Activated CD4-positive, CD25-positive, alpha-beta regulatory T cell treated with anti-CD3 and anti-CD28 coated beads, Interleukin-2, amount 50 U/mL, for 16 hours (primary cell): ENCODE data around the gene VHLL.
A peak's percentile ranks its signal among the peaks of the same experiment; 100 is the strongest.

Experiments
- DNase-seq: peaks from one replicate; pipeline ENCODE4 v3.0.0-alpha.2; 2020; ENCODE audit warnings: low read depth, low spot score

Gene VHLL

GRCh38 chr1:156291226-156292061, 7.7 kb downstream of the VHLL start:
- DNase-seq: no peak

DNA sequence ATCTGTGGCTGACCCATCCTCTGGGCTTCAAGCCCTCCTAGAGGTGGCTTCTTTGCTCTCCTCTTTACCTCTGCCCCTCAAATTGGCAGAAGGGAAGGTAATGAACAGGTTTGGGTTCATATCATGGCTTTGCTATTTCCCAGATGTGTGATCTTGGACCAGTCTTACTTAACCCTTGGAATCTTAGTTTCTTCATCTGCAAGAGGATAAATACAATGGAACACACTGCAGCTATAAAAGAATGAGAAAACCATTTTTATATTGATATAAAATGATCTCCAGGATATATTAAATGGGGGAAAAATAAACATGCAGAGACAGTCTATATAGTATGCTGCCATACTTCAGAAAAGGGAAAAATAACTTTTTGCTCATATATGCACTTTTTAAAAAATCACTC, 9.2 kb downstream of the VHLL start:
- no peak for DNase-seq

GRCh38 chr1:156286061-156286460, 13.0 kb downstream of the VHLL start:
- DNase-seq: no peak

GRCh38 chr1:156285437-156285836, 13.7 kb downstream of the VHLL start:
- no peak for DNase-seq

DNA sequence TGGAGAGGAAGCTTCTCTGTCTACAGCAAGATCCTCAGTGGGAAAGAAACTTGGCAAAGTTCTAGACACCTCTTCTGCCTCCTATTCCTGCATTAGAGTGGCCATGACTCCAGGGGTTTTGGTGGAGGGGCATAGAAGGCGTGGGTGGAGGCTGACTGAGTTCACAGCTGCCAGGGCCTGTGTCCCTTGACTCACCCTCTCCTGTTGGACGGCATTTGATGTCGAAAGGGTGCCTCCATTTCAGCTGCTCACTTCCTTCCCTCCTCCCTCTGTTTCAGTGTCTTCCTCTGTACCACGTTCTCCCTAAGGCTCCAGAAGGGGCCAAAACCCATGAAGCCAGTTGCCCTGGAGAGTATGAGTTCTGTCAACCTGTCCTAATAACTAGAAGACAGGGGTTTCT, 14.3 kb downstream of the VHLL start:
- DNase-seq: no peak

GRCh38 chr1:156284112-156284511, 15.0 kb downstream of the VHLL start, which contains the start of gene TMEM79:
Gene TMEM79 (plus strand): TSS chr1:156284325. CDS start chr1:156285227, 902 bp downstream.
- no peak for DNase-seq

DNA sequence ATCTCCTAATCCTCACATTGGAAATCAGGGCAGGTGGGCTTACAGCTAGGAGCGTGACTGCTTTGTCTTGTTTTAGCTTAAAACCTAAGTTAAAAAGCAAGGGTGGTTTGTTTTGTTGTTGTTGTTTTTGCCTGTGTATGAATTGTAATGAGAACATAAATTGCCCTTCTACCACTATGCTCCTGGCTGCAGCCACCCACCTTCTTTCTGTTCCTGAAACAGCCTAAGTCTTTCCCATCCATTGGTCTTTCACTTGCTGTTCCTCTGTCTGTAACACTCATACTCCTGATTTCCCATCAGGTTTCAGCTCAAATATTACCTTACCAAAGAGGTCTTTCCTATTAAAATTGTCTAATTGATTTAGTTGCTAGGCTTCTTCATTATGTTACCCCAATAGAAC, 15.6 kb downstream of the VHLL start:
- no peak for DNase-seq

DNA sequence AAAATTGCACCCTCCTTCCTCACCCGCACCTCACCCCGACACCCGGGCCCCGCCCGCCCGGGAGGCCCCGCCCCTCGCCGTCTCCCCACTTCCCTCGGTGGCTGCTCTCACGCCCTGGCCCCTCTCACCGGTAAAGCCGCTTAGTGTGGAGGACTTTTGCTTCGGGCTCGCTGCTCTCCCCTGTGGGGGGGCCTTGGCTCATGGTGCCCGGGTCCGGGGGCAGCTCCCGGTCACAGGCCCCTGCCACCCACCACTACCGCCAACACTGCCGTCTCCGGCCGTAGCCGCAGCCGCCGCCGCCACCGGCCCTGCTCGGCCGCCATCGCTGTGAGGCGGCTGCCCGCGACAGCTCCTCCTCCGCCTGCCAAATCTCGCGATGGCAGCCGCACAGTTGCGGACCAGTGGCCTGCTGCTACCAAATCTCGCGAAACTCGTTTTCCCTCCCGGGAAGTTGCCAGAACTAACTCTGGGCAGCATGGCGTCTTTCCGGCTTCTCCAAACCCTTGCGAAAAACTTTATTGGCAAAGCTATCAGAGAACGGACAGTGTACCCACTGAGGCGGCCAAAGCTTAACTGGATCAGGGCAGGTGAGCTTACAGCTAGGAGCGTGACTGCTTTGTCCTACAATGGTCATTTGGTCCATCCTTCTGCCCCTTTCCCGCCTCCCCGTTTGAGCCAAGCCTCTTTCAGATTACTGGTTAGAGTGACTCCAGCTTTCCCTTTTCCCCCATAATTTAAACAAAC, 16.5 kb downstream of the VHLL start, which contains the start of gene SMG5:
Gene SMG5 (minus strand): TSS at position 347 of the 744 bp plus-strand sequence. CDS start 145 bp downstream, at position 202.
- DNase-seq: peak; percentile 88

DNA sequence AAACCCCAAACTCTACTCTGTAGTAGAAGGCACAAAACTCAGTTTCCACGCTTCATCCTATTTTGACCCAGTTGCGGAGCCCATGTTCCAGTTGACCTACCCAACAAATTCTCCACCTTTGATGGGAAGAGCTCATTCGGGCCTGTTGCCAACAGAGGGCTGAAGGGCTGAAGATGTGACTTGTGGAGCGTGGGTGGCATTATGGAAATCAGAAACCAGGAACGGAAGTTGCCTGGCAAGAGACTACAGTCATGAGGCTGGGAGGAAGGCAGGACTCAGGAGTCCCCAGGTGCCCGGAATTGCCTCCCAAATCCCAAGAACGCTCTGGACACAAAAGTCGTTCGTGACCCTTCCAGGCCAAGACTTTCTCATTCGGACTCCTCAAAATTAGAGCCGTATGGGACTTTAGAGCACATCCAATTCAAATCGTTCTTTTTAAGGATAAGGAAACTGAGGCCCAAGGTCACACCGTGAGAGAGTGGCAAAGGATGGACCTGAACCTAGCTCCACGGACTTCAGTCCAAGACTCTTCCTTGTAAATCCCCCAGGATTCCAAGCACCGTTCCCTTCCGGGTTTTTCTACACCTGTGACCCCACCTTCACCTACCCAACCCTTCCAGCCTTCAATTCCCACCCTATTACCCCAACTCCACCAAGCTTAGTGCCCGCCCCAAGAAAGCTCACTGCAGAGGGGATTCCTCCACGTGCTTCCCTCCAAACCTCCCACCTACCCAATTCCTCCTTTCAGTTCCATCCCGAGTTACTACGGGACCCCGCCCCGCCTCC, 17.2 kb downstream of the VHLL start:
- DNase-seq: no peak

GRCh38 chr1:156281281-156281680, 17.8 kb downstream of the VHLL start:
- DNase-seq: no peak

DNA sequence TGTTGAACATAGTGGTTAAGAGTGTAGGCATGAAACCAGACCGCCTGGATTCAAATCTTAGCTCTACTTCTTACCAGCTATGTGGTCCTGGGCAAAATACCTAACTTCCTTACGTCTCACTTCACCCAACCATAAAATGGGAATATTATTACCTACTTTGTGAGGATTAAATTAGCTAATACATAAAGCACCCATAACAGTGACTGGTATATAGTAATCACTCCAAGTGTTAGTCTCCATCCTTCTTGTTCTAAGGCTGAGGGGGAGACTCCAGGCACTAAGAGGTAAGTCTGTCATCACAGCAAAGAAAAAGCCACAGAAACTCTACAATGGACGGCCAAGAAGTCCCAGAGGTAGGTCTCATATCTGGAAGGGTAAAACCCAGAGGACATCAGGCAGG, 19.3 kb downstream of the VHLL start:
- DNase-seq: no peak

DNA sequence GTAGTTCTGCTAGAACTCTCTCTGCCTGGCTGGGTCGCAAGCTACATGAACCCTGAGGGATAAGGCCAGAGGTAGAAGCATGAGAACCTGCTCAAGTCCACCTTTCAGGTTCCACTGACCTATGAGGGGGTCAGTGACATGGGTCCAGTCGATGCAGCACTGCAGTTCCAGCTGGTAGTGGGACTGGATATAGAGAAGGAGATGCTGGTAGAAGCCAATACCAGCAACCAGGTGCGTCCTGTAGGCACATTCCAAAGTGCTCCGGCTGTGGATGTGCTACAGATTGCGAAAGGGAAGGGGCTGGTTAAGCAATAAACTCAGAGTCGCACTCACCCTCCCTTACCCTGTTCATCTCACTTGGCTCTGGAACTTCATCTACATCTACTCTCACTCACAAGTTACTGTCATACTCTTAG, 22.1 kb downstream of the VHLL start:
- no peak for DNase-seq

- DNase-seq: no peak
Measured at GRCh38 chr1:156276532-156276931, 22.6 kb downstream of the VHLL start.

DNA sequence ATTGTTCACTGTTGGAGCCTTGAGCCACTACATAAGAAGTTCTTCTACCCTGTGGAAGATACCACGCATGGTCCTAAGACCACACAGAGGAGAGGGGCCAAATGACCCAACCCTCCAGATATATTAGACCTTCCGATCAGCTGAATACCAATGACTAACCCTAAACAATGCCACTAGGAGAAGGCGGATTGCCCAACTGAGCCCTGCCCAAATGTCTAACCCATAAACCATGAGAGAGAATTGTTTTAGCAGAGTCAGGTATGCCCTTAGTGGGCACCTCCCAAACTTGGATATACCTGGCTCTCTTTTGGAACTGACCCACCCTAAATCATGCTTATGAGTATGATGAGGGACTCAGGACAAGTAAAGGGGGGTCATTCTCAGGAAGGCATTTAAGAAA, 28.8 kb downstream of the VHLL start:
- no peak for DNase-seq

DNA sequence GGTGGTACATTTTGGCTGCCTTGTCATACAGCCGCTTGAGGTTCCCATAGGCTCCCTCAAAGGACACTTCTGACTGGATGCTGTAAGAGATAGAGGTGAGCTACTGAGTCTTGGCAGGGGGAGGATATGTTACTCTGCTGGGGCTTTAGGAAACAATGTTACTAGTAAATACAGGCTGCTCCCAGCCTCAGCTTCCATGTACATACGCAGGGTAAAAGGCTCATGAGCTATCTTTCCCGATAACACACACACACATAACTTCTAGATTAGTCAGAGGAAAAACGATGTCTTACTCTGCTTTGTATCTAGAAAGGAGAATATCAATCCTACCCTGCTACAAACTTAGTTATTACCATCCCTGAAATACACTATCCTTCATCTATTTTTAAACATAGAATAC, 30.8 kb downstream of the VHLL start:
- DNase-seq: no peak

DNA sequence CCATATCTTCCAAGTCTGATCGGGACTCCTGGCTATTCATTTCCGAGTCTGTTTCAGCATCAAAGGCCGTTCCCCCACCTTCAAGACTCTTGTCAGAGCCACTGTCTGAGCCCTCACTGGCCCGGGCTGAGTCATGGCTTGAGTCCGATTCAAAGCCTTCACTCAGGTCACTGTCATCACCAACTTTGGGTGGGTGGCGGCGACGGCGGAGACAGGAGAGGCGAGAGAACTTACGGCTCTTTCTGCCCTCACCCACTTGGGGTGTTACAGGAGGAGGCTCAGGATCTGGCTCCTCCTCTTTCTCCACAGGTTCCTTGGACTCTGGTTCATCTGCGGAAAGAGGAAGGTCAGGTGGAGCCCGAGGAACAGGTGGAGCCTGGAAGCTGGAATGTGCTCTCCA, 33.1 kb downstream of the VHLL start:
- DNase-seq: no peak

DNA sequence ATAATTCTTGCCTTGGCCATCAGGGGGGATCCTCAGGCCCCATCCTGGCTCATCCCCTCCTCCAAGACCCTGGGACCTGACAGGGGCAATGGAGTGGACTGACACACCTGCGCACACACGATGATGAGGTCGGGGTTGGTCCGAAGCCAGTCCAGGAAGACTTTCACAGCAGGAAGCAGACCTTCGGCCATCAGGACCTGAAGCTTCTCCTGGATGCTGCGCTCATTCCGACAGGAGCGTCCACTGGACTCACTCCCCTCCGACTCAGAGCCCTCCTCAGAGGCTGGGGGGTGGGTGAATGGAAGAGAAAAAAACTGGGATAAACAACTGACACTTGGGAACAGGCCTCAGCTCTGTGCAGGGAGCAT, 35.8 kb downstream of the VHLL start:
- DNase-seq: no peak

GRCh38 chr1:156262461-156263287, 36.4 kb downstream of the VHLL start:
- DNase-seq: no peak

GRCh38 chr1:156260896-156261295, 38.2 kb downstream of the VHLL start:
- DNase-seq: no peak

DNA sequence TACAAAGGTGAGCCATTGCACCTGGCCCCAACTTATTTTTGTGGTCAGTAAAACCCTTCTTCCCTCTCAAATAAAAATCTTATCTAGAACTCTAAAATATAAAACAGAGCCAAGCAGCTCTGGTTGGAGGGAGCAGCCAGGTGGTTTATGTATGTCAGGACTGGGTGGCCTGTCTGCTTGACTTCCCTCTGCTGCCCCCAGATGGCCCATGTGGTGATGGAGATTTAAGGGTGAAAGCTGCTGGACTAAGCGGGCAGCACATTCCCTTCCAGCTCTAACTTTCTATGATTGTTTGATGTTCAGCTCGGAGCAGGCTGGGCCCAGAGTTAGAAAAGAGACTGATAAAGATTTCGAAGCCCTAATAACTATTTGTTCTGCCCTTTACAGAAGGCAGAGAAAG, 39.3 kb downstream of the VHLL start:
- DNase-seq: no peak

GRCh38 chr1:156258859-156259258, 40.2 kb downstream of the VHLL start:
- no peak for DNase-seq
